ENCODE measurements around the gene SGK1.
A peak's percentile ranks its signal among the peaks of the same experiment; 100 is the strongest.
"Not testable (repeated sequence)": the region's sequence is repeated elsewhere in the genome, so short reads cannot be mapped to it uniquely, and the experiment has no call there.

Gene SGK1

GRCh38 chr6:134204031-134204430, 113.9 kb downstream of the SGK1 start:
- DNase-seq (ENCODE audit: low read depth): no peak
- TF ChIP-seq MYC (IDR thresholded peaks at IDR 0.05; ENCODE audit: low read depth, low read length) (no peak), MAX (IDR thresholded peaks at IDR 0.05; ENCODE audit: low read depth, low read length) (no peak), POLR2A (IDR thresholded peaks at IDR 0.05; ENCODE audit: extremely low read depth, insufficient read length) (no peak), CTCF (IDR thresholded peaks at IDR 0.05; ENCODE audit: low read depth, low read length) (no peak)
- no peak overlapping the region for H3K4me3 ChIP-seq (ENCODE audit: low read depth, low read length)

GRCh38 chr6:134201716-134202115, 116.2 kb downstream of the SGK1 start:
- TF ChIP-seq MAX (IDR thresholded peaks at IDR 0.05; ENCODE audit: low read depth, low read length) (peak; percentile 29; the same call in 1 of the 2 replicates), CTCF (IDR thresholded peaks at IDR 0.05; ENCODE audit: low read depth, low read length) (no peak), MYC (IDR thresholded peaks at IDR 0.05; ENCODE audit: low read depth, low read length) (peak; percentile 45; the same call in 1 of the 2 replicates)
- peak; percentile 73 for DNase-seq (ENCODE audit: low read depth)
- H3K4me3 ChIP-seq (ENCODE audit: low read depth, low read length): no peak overlapping the region

- TF ChIP-seq MAX (IDR thresholded peaks at IDR 0.05; ENCODE audit: low read depth, low read length) (no peak), MYC (IDR thresholded peaks at IDR 0.05; ENCODE audit: low read depth, low read length) (no peak), CTCF (IDR thresholded peaks at IDR 0.05; ENCODE audit: low read depth, low read length) (no peak), POLR2A (IDR thresholded peaks at IDR 0.05; ENCODE audit: extremely low read depth, insufficient read length) (no peak)
- no peak for DNase-seq (ENCODE audit: low read depth)
- no peak overlapping the region for H3K4me3 ChIP-seq (ENCODE audit: low read depth, low read length)
Measured at GRCh38 chr6:134199848-134200606, 117.9 kb downstream of the SGK1 start.

- TF ChIP-seq MAX (IDR thresholded peaks at IDR 0.05; ENCODE audit: low read depth, low read length) (no peak), POLR2A (IDR thresholded peaks at IDR 0.05; ENCODE audit: extremely low read depth, insufficient read length) (no peak), MYC (IDR thresholded peaks at IDR 0.05; ENCODE audit: low read depth, low read length) (no peak), CTCF (IDR thresholded peaks at IDR 0.05; ENCODE audit: low read depth, low read length) (no peak)
- no peak overlapping the region for H3K4me3 ChIP-seq (ENCODE audit: low read depth, low read length)
- no peak for DNase-seq (ENCODE audit: low read depth)
Measured at GRCh38 chr6:134198093-134198492, 119.8 kb downstream of the SGK1 start.

GRCh38 chr6:134197685-134198084, 120.2 kb downstream of the SGK1 start:
- not testable (repeated sequence) for DNase-seq (ENCODE audit: low read depth); H3K4me3 ChIP-seq (ENCODE audit: low read depth, low read length)

GRCh38 chr6:134196568-134197193, 121.2 kb downstream of the SGK1 start:
- H3K4me3 ChIP-seq (ENCODE audit: low read depth, low read length): no peak overlapping the region
- TF ChIP-seq CTCF (IDR thresholded peaks at IDR 0.05; ENCODE audit: low read depth, low read length): no peak
- TF ChIP-seq MAX (IDR thresholded peaks at IDR 0.05; ENCODE audit: low read depth, low read length): no peak
- no peak for TF ChIP-seq POLR2A (IDR thresholded peaks at IDR 0.05; ENCODE audit: extremely low read depth, insufficient read length)
- no peak for TF ChIP-seq MYC (IDR thresholded peaks at IDR 0.05; ENCODE audit: low read depth, low read length)
- no peak for DNase-seq (ENCODE audit: low read depth)
